Frontal cortex (tissue), 4 donors: ENCODE data around the gene FAM228B. TPM values are rescaled to one million over a fixed set of nuclear protein-coding genes. Genes with fewer than 3 reads are reported as not detected.
"Not testable (repeated sequence)": the region's sequence is repeated elsewhere in the genome, so short reads cannot be mapped to it uniquely, and the experiment has no call there.

Experiments
- DNase-seq, 2 donors: peaks; one replicate each; pipeline ENCODE4 v3.0.0; 2012; ENCODE audit warnings: low spot score in 2 of 2
- FAIRE-seq: peaks from 2 replicates; lab custom pipeline; 2012; peaks lifted over from hg19 to GRCh38; lab: Jason Lieb, UNC
- total RNA-seq: library from RNA; depleted of rRNA; stranded (reverse); fragments of >200 nt; gene quantifications from one replicate; pipeline ENCODE4 v1.2.3, GENCODE V29; 2014
- donor health status: control.
- donor health status: control.
- donor health status: control.

FAM228B gene
- 127 TPM for total RNA-seq

GRCh38 chr2:24123195-24123921 lies at the start of gene FAM228B, which contains the start of gene PFN4:
FAM228B (plus strand) TSS chr2:24123469; CDS start chr2:24124362, 893 bp downstream.
PFN4 (minus strand) TSS chr2:24123334; CDS start chr2:24122535, 799 bp downstream.
- FAIRE-seq = no peak
- DNase-seq = peak; percentile 89 to 90

DNA sequence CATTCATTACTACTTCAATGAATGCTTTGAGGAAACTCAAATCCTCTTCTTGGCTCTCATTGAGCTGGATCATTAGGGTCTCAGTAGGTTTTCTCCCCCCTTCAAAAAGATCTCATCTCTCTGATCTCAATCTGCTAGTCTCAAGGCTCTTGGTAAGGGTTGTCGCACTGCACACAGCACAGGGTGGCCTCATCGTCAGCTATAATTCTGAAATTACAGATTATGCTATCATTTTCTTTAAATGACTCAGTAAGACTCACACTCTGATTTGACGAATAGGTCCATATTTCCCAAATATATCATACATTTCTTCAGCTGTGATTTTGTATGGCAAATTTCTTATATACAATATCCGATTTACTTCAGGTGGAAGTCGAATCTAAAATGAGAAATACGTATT lies 49.5 kb upstream of the FAM228B start:
- DNase-seq = no peak
- no peak for FAIRE-seq

DNA sequence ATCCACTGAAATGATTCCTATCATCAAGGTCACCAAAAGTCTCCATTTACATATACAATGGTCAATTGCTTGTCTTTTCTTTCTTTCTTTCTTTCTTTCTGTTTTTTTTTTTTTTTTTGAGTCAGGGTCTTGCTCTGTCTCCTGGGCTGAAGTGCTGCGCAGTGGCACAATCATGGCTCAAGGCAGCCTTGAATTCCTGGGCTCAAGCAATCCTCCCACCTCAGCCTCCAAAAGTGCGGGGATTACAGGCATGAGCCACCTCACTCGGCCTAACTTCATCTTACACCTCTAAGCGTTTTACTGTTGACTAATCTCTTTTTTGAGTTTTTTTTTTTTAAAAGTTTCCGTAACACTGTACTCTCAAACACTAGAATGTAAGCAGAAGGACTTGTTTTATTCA lies 48.0 kb upstream of the FAM228B start:
- DNase-seq (no peak), FAIRE-seq (no peak)

DNA sequence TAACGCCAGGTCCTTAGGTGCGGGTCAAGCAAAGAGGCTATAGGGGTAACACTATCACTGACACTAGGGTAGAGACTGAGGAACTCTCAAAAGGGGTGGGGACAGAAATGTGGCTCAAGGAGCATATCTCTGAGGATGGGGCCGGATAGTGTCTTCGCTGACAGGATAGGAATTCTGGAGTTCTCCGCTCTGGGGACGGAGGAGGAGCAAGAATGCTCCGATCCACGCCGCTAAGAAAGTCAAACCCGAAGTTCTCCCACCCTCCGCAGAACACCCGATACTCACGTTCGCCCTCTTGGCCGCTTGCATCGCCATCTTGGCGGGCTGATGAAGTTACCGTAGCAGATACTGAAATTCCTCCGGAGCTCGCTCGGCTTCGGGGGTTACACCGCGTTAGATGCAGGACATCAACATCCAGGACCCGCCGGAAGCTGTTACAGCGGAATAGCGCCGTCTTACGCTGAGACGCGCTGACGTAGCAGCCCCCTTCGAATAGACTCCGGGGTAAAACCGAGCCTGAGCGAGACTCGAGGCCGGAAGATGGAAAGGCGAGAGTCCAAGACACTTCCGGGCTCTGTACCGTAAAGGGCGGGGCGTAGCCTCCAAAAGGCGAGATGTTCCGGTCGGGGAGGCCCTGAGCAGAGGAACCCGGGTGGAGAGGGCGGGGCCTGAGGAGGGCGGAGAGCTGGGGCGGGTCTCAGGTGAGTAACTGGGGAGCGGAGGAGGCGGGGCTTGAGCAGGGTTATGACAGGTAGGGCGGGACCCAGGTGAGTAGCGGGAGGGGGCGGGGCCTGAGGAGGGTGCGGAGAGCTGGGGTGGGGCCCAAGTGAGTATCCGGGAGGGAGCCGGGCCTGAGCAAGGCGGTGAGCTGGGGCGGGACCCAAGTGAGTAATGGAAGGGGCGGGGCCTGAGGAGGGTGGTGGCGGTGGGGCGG lies 47.1 kb upstream of the FAM228B start, which contains the start of gene SF3B6:
SF3B6 (minus strand) TSS at position 412 of the 934 bp plus-strand sequence; CDS start at position 315, 97 bp downstream.
- FAIRE-seq (no peak), DNase-seq (peak; percentile 85 to 87)

- FAIRE-seq = no peak
- DNase-seq = peak in 1 of 2 donors; percentile 18
Measured at GRCh38 chr2:24076849-24077534, 46.3 kb upstream of the FAM228B start.

DNA sequence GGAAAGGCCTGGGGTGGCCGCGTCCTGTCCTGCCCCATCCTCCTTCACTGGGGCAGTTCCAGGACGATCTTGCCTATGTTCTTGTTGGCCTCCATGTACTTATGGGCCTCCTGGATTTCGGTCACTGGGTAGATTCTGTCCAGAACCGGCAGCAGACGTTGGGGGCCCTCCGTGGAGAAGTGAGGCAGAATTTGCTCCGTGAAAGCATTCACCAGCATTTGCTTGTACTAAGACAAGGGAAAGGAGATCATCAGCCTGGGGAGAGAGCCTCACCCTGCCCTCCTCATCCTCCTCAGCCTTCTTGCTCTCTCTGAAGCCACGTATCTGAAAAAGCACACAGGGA lies 45.8 kb upstream of the FAM228B start:
- FAIRE-seq = no peak
- DNase-seq = peak in 1 of 2 donors; percentile 16

- FAIRE-seq = no peak
- no peak for DNase-seq
Measured at GRCh38 chr2:24077879-24078278, 45.4 kb upstream of the FAM228B start.

DNA sequence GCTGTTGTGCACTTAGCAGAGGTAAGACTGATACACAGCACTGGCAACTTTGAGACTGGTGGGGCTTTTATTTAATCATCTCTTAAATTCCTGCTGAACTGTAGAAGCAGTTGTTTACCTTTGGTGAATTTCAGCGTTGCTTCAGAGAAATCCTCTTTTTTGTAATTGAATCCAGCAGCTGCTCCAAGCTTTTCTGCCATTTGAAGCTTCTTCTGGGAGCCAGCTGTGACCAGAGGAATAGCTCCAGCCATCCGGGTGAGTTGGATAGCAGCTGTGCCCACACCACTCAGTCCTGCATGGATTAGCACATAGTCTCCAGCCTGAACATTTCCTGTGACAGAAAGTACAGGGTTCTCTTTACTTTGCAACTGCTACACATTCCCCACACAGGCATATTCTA lies 42.6 kb upstream of the FAM228B start:
- DNase-seq = no peak
- FAIRE-seq = no peak

DNA sequence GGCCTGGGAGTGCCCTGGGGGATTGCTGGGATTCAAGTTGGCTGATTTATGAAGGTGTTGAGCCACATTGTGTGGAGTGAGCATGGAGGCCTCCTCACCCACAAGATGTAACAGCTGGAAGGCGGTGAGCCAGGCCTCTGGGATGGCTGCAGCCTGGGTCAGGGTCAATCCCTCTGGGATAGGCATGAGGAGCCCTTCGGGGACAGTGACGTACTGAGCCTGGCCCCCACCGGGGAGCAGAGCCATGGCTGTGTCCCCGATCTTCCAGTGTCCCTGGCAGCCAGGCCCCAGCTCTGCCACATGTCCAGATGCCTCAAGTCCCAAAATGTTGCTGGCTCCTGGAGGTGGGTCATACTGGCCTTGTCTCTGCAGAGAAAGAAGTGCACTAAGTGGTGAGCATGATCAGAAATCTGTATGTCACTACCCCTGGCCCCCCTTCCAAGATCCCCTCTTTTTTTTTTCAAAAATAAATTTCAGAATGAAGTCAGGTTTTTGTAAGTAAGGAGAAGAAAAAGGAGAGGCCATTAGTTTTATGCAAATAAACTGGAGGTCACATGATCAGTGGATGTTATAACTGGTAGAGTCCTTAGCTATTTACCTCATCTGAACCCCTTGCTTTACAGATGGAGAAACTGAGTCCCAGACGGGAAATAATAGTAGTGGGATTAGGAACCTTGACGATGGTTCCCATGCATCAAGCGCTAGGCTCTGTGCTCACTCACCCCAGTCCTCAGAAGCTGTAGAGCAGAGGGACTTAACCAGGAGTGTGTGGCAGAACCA lies 40.3 kb upstream of the FAM228B start:
- DNase-seq (no peak), FAIRE-seq (no peak)

DNA sequence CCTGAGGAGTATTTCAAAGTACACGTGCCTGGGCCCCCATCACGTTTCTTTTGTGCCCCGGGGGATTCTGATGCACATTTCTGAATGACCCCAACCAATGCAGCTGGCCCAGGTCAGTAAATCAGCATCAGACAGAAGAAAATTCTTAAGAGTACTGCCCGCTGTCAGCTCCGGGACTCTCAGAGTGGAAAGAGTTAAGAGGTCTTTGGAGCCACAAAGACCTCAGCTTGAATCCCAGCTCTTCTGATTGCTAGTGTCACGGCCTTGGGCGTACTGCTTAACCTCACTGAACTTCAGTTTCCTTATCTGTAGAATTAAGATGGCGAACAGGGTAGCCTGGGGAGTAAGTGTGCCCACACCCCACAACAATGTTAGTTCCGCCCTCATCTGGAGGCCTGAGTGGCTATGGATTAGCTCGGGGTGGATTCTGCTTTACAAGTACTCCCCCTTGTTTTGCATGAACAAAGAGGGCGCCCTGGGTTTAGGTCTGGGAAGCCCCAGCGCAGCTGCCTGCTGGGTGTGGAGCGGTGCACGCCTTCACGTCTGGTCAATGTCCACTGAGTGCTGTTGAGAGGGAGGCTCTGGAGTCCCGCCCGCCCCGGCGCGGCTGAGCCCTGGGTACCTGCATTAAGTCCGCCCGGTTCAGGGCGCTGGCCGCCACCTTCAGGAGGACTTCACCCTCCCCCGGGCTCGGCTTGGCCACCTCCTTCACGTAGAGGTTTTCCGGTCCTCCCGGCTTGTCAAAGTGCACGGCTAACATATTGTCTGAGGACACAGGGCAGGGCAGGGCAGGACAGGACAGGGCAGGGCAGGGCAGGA lies 39.5 kb upstream of the FAM228B start:
- no peak for FAIRE-seq
- DNase-seq = peak in 1 of 2 donors; percentile 32

GRCh38 chr2:24084386-24085199 lies 38.7 kb upstream of the FAM228B start, which contains the start of gene TP53I3:
TP53I3 (minus strand) TSS chr2:24084834; CDS start chr2:24084326, 508 bp downstream.
- DNase-seq = peak; percentile 77 to 87
- no peak for FAIRE-seq

DNA sequence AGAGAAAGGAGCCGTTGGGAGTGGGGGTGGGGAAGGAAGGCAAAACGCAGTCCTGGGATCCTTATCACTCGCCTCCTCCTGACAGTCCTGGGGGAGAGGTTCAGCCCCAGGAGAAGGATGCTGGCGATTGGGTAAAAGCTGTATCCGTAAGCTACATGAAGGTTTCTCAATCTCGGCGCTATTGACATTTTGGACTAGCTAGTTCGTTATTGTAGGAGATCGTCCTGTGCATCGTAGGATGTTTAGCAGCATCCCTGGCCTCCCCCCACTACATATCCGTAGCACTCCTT lies 38.1 kb upstream of the FAM228B start:
- FAIRE-seq (no peak), DNase-seq (no peak)

DNA sequence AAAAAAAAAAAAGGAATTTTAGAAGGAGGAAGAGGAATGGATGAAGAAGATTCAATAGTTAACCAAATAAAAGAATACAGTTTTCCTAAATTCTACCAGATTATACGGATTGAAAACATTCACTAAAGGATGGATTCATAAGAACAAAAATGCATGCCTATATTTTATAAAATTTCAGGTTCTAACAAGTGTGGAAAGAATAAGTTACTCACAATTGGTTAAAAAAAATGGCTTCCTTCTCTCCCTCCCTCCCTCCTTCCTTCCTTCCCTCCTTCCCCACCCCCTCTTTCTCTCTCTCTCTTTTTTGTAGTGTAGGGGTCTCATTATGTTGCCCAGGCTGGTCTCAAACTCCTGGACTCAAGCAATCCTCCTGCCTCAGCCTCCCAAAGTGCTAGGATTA lies 37.0 kb upstream of the FAM228B start:
- no peak for FAIRE-seq
- no peak for DNase-seq

- FAIRE-seq = no peak
- no peak for DNase-seq
Measured at GRCh38 chr2:24087032-24087431, 36.2 kb upstream of the FAM228B start.

- FAIRE-seq (no peak), DNase-seq (no peak)
Measured at GRCh38 chr2:24088821-24089359, 34.4 kb upstream of the FAM228B start.

- FAIRE-seq, DNase-seq: not testable (repeated sequence)
Measured at GRCh38 chr2:24093270-24093669, 30.0 kb upstream of the FAM228B start.

DNA sequence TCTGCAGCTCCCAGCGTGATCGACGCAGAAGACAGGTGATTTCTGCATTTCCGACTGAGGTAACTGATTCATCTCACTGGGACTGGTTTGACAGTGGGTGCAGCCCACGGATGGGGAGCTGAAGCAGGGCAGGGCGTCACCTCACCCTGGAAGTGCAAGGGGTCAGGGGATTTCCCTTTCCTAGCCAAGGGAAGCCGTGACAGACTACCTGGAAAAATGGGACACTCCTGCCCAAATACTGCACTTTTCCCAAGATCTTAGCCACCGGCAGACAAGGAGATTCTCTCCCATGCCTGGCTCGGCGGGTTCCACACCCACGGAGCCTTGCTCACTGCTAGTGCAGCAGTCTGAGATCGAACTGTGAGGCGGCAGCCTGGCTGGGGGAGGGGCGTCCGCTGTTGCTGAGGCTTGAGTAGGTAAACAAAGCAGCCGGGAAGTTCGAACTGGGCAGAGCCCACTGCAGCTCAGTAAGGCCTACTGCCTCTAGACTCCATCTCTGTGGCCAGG lies 28.0 kb upstream of the FAM228B start:
- DNase-seq, FAIRE-seq: not testable (repeated sequence)
